GM21786 (cell line): ENCODE measurements around the gene CLTC.
"Not testable (repeated sequence)": the region's sequence is repeated elsewhere in the genome, so short reads cannot be mapped to it uniquely, and the experiment has no call there.

Experiments used
- ATAC-seq: cut with Tn5 transposase; IDR thresholded peaks from one replicate; pipeline ENCODE4 v1.9.1; 2021; ENCODE audit not compliant: unreplicated experiment

CLTC gene

DNA sequence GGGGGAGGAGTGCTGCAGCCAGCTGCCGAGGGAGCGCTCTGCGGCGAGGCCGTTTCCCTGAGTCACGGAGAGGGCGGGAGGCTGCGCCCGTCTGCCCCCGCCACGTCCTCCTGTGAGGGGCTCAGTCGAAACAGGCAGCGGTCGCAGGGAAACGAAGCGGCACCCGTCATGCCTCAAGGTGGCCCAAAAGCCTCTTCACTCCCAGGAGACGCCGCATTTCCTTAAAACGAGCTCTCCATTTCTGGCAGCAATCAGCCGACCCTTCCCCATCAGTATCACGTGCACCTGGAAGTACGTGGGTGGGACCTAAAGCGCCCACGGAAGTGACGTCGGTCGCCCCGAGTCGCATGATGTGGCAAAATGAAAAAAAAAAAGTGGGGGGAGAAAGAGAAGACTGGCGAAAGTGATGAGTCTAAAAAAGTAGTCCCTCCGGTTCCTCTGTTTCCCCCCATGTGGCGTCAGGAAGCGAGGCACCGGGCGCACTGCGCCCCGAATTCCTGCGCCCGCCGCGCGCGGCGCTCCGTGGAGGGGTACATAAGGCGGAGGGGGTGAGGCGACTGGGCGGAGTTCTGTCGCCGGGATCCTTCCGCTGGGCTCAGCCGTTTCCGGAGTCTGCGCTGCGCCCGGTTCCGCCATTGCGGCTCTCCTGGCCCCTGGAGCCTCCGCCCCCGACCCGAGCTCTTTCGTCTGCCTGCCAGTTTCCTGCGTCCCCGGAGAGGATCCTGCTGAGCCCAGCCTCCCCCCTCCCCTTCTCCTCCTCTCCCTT is at the start of gene CLTC:
CLTC (plus strand) TSS at position 598 of the 766 bp plus-strand sequence. CDS start 237 bp downstream, outside the sequence.
- peak; percentile 72 for ATAC-seq

DNA sequence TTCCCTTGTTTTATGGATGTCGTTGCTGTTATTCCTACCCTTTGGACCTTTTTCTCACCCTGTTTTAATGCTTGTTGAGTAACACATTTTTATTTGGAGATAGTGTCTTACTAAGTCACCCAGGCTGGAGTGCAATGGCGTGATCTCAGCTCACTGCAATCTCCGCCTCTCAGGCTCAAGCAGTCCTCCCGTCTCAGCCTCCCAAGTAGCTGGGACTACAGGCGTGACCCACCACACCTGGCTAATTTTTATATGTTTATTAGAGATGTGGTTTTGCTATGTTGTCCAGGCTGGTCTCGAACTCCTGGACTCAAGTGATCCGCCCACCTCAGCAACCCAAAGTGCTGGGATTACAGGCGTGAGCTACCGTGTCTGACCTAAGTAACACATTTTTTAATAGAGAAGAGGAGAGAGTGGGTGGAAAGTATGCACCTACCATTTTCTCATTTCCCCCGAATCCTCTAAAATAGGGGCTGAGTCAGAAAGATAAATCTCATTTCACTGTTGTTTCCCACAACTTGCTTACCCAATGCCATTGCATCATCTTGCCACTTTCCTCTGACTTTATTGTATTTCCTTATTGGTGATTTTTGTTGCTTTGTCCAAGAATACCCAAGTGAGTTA is 47.3 kb upstream of the CLTC start:
- no peak for ATAC-seq

DNA sequence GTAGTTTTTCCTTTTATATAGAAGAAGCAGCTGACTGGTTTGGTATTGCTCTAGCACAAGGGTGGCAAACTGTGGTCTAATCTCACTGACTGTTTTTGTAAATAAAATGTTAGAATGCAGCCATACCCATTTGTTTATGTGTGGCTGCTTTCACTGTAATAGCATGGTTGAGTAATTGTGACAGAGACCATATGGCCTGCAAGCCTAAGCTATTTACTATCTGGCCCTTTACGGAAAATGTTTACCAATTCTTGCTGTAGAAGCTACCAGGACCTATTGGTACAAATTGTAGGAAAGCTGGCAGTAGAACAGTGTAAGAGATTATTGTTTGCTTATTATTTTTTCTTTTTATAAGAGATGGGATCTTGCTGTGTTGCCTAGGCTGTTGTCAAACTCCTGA is 35.5 kb upstream of the CLTC start:
- ATAC-seq = not testable (repeated sequence)

GRCh38 chr17:59600169-59600568 is 19.5 kb upstream of the CLTC start:
- ATAC-seq = no peak

GRCh38 chr17:59601130-59601529 is 18.6 kb upstream of the CLTC start:
- ATAC-seq = no peak

DNA sequence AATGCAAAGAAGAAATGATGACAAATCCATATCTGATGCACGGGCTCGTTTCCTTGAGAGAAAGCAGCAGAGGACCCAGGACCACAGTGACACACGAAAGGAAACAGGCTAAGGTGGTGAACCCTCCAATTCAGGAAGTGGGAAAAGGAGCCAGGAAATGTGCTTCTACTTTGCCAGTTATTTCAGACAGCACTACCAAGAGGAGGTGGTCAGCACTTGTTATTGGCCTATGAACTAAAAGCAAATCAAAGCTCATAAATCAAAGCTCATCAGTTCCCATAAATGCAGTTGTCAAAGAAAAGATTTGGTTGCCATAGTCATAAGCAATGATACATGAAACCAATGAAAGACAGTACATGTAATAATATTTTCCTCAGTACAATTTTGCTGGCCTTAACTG is 12.6 kb upstream of the CLTC start:
- no peak for ATAC-seq

- ATAC-seq = no peak
These were observed 11.8 kb upstream of the CLTC start for GRCh38 chr17:59607817-59608403.

DNA sequence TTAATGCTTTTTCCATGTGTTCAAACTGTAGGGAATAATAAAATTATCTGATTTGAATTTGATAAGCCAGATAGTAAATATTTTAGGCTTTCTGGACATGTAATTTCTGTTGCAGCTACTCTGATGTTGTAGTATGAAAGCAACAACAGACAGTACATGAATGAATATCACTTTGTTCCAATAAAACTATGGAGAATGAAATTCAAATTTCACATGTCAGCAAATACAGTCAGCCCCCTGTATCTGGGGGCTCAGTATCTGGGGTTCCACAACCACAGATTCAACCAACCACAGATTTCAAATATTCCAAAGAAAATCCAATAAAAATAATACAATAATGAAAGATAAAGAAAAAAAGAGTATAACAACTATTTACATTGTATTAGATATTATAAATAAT is 8.2 kb upstream of the CLTC start:
- no peak for ATAC-seq

- no peak for ATAC-seq
These were observed 3.3 kb upstream of the CLTC start for GRCh38 chr17:59616253-59616920.

- ATAC-seq = no peak
These were observed 2.5 kb upstream of the CLTC start for GRCh38 chr17:59617156-59617732.

DNA sequence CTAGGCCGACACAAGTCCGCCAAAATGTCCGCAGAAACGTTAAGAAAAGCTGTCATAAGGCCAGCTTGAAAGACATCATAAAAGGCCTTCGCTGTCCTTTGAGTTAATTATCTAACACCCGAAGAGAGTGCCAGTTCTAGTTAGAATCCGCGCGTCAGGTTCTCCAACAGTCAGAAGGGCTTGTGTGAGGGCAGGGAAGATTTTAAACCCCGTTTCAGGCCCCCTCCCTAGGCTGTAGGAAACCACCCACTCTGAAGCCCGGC is 729 bp upstream of the CLTC start:
- ATAC-seq = no peak

- no peak for ATAC-seq
These were observed 317 bp downstream of the CLTC start for GRCh38 chr17:59620064-59620359.

GRCh38 chr17:59620518-59621259 is 994 bp downstream of the CLTC start:
- ATAC-seq = no peak

- no peak for ATAC-seq
These were observed 2.1 kb downstream of the CLTC start for GRCh38 chr17:59621771-59622170.

DNA sequence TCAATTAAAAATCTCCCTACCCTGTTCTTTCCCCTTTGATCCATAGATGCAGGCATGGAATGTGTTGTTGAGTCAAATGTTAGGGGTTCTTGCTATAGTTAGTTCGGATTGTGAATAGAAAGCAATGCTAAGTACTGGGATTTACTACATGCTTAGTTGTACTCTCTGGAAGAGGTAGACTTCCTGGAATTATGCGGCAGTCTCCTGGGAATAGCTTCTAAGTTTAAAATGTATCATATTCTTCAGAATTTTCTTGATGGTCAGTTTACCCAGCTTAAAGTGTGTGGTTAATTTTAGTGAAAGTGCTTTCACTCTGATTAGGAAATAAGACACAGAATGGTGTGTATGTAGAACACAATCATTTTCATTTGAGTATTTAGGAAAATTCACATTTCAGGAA is 3.5 kb downstream of the CLTC start:
- no peak for ATAC-seq

- ATAC-seq = no peak
These were observed 7.1 kb downstream of the CLTC start for GRCh38 chr17:59626756-59627155.

- ATAC-seq = no peak
These were observed 7.6 kb downstream of the CLTC start for GRCh38 chr17:59627274-59627673.

DNA sequence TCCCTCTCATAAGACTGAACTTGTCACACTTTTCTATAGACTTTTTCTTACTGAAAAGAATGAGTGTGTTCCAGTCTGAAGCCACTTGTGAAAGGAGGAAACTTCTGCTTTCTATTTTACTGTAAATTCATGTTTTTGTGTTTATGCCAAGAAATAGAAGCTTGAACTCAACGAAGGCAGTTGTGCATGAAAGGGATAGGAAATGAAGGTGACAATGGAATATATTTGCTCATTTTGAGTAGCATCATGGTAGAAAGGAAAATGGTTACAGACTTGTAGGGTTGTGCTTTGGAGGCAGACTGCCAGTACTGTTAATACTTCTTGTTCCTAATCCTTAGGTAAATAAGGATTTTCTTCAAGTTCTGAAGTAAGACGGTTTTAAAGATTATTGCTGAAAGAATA is 8.1 kb downstream of the CLTC start:
- ATAC-seq = no peak

DNA sequence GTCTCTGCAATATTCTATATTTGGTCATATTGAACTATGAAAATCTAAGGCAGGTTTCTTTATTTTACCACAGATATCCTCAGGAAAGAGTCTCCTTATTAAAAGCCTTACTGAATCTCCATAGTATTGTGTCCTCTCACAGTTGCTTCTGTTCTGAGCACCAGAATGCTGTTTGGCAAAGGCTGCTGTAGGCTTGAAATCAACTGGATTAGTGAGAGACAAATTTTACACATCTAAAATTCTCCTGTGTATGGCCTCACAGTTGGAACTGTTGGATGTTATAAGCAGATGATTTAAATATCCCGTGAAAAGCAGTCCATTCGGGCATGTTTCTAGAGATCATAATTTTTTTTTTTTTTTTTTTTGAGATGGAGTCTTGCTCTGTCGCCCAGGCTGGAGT is 9.5 kb downstream of the CLTC start:
- ATAC-seq = no peak

DNA sequence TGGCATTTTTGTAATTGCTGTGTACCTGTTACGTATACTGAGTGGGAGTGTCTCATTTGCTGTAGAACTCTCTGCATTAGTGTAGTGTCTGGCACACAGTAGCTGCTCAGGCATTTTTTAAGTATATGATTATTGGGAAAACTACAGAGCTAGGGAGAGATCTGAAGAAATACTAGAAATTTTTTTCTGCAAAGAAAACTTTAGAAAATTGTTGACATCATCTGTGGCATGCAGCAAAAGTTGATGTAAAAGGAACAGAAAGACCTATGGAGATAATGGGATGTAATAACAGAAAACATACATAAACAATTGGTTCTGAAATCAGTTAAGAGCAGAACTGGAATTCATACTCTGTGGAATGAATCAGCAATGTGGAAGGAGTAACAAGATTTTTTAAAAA is 11.6 kb downstream of the CLTC start:
- ATAC-seq = no peak

- ATAC-seq = no peak
These were observed 12.7 kb downstream of the CLTC start for GRCh38 chr17:59632398-59632797.
